Cardiac septum (tissue), 1 donor: ENCODE data around the gene BDNF. TPM values are rescaled to one million over a fixed set of nuclear protein-coding genes. Genes with fewer than 3 reads are reported as not detected.
A peak's percentile ranks its signal among the peaks of the same experiment; 100 is the strongest.
"Not testable (repeated sequence)": the region's sequence is repeated elsewhere in the genome, so short reads cannot be mapped to it uniquely, and the experiment has no call there.

Experiments
- DNase-seq: peaks from one replicate; pipeline ENCODE4 v3.0.0-alpha.2; 2020; ENCODE audit warnings: low spot score
- intact Hi-C: fragments of 100-400 bp; cut with DNase I; formaldehyde crosslinking; loops from one replicate; pipeline ENCODE4 v1.14.0; 2022
- total RNA-seq: library from RNA; stranded (reverse); fragmentation: NEBNext Ultra II Directional; extraction: Animal tissue kit (Norgen Biotek cat#: 25700); gene quantifications from one replicate; pipeline ENCODE4 v1.2.1, GENCODE V29; 2021
- donor health status: DM: no; HTN: no; CAD: no.

The BDNF gene
- total RNA-seq, 1 donor from 2014 or later, result 8.4 TPM

DNA sequence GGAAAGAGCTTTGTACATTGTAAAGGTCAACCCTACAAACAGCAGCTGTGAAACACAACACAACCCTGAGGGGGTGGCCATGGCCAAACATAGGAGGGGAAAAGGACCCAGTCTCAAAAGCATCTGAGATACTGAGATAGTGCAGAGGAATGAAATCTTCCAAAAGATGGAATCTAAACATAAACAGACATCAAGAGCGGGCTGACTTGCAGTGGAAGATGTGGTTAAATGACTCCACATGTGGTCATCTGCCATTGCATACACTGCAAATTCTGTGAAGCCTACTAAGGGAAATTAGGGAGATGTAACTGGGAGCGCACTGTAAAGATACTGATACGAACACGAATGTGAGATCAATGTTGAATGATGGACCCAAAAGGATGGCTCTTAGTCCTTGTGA is 22.0 kb downstream of the BDNF start:
- no peak for DNase-seq
- intact Hi-C loops, result no loop called here

DNA sequence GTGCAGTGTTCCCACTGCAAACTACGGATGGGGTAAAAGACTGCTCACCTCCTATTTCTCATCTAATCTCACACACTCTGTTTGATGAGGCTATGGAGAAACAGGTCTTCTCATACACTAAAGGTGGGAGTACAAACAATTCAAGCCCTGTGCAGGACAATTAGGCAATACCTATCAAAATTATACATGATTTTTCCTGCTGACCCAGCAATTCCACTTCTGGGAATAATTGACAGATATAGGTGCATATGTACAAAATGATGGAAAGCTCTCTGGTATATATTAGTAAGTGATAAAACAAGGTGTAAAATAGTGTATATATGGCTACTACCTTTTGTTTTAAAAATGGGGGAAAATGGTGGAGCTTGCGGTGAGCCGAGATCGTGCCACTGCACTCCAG is 23.1 kb downstream of the BDNF start:
- intact Hi-C loops, result no loop called here
- DNase-seq, result no peak

DNA sequence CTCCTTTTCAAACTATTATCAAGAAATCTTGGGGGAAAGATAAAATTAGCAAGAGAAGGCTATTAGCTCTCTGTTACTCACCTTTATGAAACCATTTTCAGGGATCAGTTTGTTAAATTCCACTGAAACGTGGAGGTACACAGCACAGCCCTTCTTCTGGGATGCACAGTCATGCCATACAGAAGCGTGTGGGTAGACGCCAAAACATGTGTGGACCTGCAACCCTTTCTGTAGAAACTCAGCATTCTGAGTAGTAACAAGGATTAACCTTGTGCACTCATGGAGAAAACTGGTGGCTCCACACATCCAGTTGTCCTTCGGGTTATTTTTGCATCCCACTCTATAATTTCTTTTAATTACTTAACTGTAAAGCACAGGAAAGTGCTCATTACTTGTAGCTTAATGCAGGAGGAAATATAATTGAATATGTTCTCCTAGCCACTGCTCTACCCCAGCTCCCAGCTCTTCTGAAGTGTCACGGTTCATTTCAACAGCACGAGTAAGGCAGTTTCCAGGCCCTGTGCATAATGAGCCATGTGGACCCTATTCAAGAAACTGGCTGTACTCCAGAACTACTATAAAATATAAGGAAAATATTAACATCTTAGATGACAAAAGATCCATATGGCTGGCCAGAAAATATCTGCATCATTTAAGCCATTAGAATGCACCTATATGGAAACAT is 26.1 kb downstream of the BDNF start:
- intact Hi-C loops, result no loop called here

DNA sequence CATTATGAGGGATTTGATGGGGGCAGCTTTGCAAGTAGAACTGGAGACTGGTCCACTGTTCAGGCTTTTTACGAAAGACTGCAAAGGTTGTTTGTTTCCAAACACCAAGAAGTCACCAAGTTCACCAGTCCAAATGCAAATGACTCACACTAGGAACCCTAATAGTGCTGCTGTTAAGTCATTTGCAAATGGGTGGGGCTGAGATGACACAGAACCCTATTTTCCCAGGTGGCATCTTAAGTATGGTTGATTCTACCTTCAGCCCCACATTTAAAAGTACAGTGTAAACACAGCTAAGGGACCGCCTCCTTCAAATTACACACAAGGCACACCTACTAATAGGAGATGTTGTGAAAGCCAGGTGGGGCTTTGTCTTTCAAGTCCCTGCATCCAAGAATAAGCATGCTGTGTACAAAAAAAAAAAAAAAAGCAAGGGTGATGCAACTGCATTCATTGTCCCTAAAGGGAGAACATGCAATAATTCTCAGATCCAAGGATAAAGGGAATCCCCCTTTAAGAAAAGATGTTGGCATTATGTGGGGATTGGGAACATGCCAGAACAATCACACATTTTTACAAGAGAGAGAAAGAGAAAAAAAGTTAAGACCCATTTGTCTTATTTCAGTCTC is 27.3 kb downstream of the BDNF start:
- no peak for DNase-seq
- intact Hi-C loops, result no loop called here

More for the DNA sequence above, 26.1 kb downstream of the BDNF start:
- DNase-seq, result no peak

DNA sequence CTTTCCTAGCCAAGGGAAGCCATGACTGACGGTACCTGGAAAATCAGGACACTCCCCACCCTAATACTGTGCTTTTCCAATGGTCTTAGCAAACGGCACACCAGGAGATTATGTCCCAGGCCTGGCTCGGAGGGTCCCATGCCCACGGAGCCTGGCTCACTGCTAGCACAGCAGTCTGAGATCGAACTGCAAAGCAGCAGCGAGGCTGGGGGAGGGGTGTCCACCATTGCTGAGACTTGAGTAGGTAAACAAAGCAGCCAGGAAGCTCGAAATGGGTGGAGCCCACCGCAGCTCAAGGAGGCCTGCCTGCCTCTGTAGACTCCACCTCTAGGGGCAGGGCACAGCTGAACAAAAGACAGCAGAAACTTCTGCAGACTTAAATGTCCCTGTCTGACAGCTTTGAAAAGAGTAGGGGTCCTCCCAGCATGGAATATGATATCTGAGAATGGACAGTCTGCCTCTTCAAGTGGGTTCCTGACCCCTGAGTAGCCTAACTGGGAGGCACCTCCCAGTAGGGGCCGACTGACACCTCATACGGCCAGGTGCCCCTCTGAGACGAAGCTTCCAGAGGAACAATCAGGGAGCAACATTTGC is 34.6 kb downstream of the BDNF start:
- intact Hi-C loops, DNase-seq: not testable (repeated sequence)

DNA sequence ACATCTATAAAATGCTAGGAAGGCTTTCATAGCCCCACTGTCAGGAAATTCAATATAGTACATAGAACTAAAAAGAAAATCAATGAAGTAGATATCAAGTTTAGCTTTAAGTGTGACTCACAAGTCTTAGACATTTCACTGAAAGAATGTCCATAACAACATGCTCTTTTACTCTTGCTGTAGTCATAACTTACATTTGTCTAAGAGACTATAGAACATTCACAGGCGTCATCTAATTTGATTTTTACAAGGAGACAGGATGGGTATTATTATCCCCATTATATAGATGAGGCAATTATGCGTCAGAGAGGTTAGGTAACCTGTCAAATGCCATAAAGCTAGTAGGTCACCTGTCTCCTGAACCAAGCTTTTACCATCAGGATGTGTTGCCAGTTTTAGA is 36.9 kb downstream of the BDNF start:
- intact Hi-C loops, result no loop called here
- no peak for DNase-seq

DNA sequence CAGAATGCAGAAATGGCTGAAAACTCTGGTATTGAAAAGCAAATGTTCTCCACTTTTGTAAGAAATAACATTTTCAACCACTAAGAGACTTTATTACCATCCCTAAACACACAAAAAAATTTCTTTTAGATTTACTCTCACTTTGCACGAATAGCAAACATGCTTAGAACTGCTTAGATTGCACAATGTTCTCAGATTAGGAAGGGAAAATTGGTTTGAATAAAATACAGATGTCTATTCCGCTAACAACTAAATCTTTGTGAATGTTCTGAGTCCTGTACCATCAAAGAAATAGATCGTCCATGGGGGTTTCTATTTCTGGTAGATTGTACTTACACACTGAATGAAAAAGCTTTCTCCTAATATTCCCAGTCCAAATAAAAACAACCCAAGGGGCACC is 40.1 kb downstream of the BDNF start:
- no peak for DNase-seq
- intact Hi-C loops, result no loop called here

DNA sequence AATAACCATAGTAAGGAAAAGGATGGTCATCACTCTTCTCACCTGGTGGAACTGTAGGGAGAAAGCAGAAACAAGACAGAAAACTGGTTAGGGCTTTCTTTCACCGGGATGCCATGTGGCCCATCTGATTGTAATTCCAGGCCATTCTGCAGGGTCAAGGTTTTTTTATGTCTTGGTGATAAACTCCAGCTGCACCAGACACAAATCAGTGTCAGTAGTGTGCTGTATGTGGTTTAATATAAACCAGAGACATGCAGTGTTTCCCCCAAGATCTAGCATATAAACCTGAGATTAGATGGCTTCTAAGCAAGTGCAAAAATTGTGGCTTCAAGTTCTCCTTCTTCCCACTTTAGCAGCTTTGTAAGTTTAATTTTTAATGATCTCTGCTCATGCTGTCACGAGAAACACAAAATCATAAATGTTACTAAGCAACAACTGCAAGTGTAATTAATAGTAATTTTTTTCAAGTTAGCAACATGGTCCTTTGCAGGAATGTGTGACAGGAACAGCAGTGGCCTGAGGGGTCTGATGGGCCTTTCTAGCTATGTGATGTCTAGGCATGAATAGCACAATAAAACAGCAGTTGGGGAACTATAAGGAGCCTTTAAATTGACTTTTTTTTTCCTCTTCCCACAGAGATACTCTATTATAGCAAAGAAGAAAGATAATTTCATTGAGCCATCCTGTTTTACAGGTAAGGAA is 41.6 kb downstream of the BDNF start:
- no peak for DNase-seq
- intact Hi-C loops, result no loop called here

DNA sequence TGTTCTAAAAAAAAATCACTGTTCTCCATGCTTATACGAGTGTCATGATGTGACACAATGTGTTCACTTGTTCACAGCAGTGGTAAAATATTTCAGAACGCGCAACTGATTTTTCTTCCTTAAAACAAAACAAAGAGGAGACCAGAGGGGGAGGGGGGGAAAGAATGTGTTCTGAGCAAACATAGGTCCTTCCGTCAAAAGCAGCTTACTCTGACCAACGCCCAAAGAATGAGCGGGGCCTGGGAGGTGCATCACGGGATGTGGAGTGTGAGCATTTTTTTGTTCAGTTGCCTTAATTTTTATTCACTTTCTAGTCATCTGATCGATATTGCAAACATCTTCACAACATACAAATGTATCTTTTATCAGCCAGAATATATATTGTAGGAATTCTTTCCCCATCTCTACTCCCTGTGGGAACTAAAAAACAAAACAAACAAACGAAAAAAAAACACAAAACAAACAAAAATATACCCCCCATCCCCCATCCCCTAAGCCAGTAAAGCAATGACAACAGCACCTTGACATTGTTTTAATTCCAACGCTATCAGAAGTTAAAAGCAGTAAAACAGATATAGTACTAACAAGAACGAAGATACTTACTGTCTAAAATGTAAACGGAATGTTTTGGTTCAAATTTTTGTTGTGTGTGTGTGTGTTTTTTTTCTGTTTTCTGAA is 43.3 kb downstream of the BDNF start:
- intact Hi-C loops, result no loop called here
- no peak for DNase-seq

DNA sequence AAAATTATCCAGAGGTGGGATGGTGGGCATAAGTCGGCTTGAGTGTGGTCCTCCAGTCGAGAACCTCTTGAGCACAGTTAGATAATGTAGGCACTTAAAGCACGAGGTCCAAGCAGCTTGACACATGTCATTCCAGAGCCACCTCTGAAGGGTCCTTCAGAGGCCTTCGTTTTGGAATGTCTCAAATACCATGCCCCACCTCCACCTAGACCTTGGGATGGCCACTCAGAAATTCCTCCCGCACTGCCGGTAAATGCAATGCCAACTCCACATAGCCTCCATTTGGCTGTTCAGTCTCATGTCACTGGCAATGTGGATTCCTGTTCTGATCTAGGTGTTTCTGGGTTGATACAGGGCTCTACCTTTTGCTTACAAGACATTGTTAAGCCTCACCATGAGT is 43.9 kb downstream of the BDNF start:
- intact Hi-C loops, result no loop called here
- DNase-seq, result no peak

DNA sequence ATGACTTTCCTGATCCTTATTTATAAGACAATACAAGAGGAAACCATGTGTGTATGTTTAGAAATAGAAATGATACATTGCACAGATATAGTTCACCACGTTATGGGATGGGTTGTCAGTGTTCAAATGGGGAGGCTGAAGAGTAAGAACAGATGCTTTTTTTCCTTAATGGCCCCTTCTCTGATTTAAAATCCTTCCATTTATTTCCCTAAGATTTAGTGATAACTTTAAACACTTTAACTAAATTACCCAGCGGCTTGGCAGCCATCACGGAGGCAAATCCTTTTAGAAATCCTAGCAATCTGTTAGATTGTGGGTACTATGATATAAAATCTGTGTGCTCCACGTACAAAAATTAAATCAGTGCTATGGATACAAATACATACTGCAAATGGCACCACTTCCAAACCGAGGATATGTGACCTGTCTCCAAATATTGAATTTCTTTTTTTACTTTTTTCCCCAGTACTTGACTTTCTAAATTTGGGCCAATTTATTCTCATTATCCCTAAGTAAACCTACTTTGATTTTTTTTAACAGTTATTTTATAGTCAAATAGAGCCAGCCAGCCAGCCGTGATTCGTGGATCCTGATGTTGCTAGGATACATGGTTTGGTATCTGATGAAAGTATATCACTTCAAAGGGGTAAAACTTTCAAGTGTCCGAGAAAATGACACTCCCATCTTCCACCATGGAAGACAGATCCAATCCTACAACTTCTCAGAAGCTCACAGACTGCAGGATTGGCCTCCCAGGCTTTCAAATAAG is 46.1 kb downstream of the BDNF start:
- DNase-seq, result no peak
- intact Hi-C loops, result no loop called here

DNA sequence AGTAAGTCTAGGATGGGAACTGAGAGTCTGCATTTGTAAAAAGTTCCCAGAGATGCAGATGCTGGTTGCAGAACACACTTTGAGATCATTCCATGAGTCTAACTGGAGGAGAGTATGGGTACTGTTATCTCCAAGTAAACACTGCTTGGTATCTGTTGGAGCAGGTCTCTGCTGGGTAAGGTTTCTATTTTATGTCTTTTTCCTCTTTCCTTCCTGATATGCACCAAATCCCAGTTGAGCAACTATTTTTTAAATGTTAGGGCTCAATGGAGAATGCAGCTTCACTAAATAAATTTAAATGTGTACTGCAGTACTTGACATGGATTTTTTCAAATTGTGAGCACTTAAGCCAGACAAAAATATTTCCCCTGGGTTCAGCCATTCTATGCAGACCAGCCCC is 48.5 kb downstream of the BDNF start:
- DNase-seq, result no peak
- intact Hi-C loops, result no loop called here

DNA sequence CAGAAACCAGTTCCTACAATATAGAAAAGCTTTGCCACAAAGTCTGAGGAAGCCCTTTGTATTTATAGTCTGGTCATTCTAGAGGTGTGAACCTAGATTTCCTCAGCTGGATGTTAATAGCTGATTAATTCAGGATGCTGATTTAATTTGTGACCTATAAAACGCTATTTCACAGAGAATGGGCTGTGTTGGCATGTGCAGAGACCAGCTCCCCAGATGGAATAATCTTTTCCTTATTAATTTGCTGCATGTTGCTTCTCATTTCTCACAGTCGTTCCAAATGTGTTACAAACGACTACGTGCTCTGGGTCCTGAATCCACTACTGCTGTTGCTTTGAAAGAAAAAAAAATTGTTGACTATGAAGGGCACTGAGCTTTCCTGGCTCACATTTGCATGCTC is 49.3 kb downstream of the BDNF start:
- DNase-seq, result no peak
- intact Hi-C loops, result no loop called here

DNA sequence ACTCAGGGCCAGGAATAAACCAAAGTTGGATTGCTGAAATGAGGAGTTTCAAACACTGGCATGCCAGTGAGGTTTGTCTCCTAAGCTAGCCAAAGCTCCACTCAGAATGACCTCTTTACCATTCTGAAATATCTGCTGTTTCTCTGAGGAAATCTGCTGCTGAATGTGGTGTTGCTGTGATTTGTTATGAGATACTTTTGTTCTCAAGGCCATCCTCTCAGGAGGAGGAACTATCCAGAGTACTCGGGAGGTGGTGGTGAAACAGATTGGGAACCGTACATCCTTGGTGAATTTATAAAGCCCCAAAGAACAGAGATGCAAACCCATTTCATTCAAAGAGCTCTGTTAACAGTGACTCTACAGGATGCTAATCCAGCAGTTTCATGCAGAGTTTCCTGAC is 50.5 kb downstream of the BDNF start:
- DNase-seq, result no peak

DNA sequence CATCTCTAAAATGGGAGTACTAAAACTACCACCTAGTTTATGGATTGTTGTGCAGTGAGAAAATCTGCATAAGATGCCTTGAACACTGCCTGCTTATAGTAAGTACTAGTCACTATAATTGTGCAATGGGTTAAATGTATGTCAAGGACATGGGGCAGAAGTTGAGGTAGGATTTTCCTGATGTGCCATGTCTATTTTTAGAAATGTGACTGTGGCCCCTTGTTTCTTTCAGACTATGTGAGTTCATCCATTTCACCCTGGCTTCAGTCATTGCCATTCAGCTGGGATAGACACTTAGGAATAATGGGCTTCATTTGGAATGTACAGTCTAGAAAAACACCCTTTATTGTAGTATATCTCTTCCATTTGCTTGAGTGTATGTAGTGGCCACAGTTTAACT is 51.4 kb downstream of the BDNF start:
- DNase-seq, result no peak
- intact Hi-C loops, result loop anchor here (5.0 kb wide), 1 partner anchor 137 kb away; no protein-coding TSS in a partner anchor

More for the DNA sequence above, 50.5 kb downstream of the BDNF start:
- intact Hi-C loops, result loop anchor here (5.0 kb wide), 1 partner anchor 137 kb away; no protein-coding TSS in a partner anchor

DNA sequence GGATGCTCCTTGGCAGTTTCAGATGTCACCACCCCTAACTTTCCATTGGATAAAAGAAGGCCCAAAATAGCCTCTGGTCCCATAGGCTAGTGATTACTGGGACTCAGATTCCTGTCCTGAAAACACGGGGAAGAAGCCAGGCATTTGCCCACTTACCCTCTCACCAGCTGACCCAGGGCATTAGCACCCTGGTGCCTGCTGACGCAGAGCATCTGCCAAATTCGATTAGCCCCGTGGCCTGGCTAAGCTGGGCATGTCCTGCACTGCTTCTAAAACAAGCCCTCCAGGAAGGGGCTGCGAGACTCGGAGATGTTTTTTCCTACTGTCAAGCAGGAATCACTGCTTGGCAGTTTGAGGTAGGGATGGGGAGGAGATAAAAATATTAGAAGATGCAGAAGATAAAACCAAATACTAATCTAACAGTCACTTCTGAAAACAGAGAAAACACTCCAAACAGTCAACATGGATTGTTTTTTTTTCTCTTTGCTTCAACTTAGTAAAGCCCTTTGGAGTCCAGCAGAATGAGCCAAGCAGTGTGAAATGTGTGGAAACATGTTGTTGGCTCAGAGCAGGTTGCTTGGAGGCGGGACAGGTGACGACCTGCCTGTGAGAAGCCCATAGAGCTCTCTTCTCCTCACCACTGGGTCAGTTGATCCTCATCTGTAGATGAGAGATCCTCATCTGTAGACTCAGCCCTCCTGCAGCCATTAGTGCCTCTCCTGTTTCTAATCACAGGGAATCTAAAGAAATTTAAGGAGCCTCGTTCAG is 54.0 kb downstream of the BDNF start:
- intact Hi-C loops, result loop anchor here (5.0 kb wide), 1 partner anchor 134 kb away; no protein-coding TSS in a partner anchor
- DNase-seq, result peak; percentile 77

DNA sequence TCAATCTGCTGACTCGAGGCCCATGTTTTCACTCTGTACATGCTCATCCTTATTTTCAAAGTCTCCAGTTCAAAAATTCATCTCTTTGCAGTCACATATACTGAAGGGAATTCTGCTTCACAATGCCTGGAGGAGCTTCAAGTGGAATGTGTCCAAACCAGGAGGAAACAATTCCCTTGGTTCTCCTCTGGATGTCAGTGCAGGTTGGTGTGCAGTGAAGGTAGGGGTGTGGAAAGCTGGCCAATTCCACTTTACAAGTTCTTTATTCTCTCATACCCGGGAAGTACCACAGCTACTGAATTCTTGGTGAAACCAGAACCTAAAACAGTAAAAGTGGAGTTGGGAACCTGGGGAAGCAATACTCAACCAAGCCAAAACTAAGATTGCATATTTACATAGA is 57.3 kb downstream of the BDNF start:
- no peak for DNase-seq
- intact Hi-C loops, result no loop called here

DNA sequence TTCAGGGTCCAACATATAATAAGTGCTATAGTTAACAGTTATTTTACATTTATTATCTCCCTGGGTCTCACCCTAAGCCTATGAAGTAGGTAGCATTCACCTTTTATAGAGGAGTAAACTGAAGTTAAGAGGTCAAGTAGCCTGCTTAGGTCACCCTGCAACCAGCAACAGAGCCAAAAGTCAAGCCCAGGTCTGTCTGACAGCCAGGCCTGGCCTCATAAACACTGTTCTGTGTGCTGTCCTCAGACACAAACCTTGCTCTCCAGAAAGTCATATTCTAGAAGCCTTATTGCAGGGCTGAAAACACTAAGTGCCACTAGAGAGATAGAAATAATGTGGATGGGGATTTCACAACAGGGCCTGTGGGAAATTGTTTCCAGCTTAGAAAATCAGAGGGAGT is 59.3 kb downstream of the BDNF start:
- DNase-seq, result no peak
- intact Hi-C loops, result no loop called here
